OCI-LY3 (cell line): ENCODE data around the gene ATG10.

Experiments
- H2AFZ ChIP-seq: fragments of 200-600, 300-600 bp; shearing (Covaris generic); 2 replicates; pipeline ENCODE4 v1.6.0; 2014; ENCODE audit warnings: antibody characterized with exemption, low read depth, low read length
- H3K27ac ChIP-seq: fragments of 200-600, 300-600 bp; sonication (generic); 2 replicates; pipeline ENCODE4 v1.5.1; 2014; ENCODE audit warnings: mild to moderate bottlenecking, low read length, moderate library complexity, mixed read lengths
- H3K27me3 ChIP-seq: fragments of 200-600, 300-600 bp; sonication (generic); 2 replicates; pipeline ENCODE4 v1.6.1; 2014; ENCODE audit warnings: low read depth, low read length, mixed read lengths
- H3K36me3 ChIP-seq: fragments of 200-600, 300-600 bp; sonication (generic); replicated peaks from 2 replicates; pipeline ENCODE3; 2014; ENCODE audit warnings: low read depth, low read length, mixed read lengths
- H3K4me1 ChIP-seq: fragments of 300-600, 200-600 bp; sonication (generic); 2 replicates; pipeline ENCODE4 v1.6.1; 2014; ENCODE audit warnings: low read length, mixed read lengths
- H3K4me2 ChIP-seq: fragments of 200-600, 300-600 bp; sonication (generic); 2 replicates; pipeline ENCODE4 v1.6.1; 2014; ENCODE audit warnings: low read length, mixed read lengths
- H3K4me3 ChIP-seq: fragments of 300-600, 200-600 bp; sonication (generic); 2 replicates; pipeline ENCODE4 v1.5.1; 2014; ENCODE audit warnings: antibody characterized with exemption, mild to moderate bottlenecking, low read length, moderate library complexity
- H3K79me2 ChIP-seq: fragments of 300-600, 200-600 bp; shearing (Covaris generic); 2 replicates; pipeline ENCODE4 v1.6.1; 2014; ENCODE audit warnings: mild to moderate bottlenecking, low read length, mixed read lengths
- H3K9ac ChIP-seq: fragments of 300-600, 200-600 bp; shearing (Covaris generic); 2 replicates; pipeline ENCODE4 v1.6.0; 2014; ENCODE audit warnings: mild to moderate bottlenecking, low read length, moderate library complexity
- H3K9me3 ChIP-seq: fragments of 200-600, 300-600 bp; shearing (Covaris generic); 2 replicates; pipeline ENCODE4 v1.6.1; 2014; ENCODE audit warnings: low read length, mixed read lengths; ENCODE audit not compliant: insufficient read depth
- H4K20me1 ChIP-seq: fragments of 200-600, 300-600 bp; sonication (generic); 2 replicates; pipeline ENCODE4 v1.6.1; 2016; ENCODE audit warnings: low read length, mixed read lengths; ENCODE audit not compliant: insufficient read depth
- CTCF ChIP-seq: fragments of 200-600, 300-600 bp; sonication (generic); IDR thresholded peaks from 2 replicates; pipeline ENCODE4 v1.5.1; 2014; ENCODE audit warnings: antibody characterized with exemption, low read length, low read depth
- EZH2phosphoT487 ChIP-seq: fragments of 200-600 bp; shearing (Covaris generic); IDR thresholded peaks from 2 replicates; pipeline ENCODE4 v1.6.1; 2018; ENCODE audit warnings: antibody characterized with exemption, mixed run types, low read depth

The ATG10 gene

GRCh38 chr5:82077496-82077895, 105.7 kb downstream of the ATG10 start:
- Histone ChIP-seq H3K4me2 (no peak overlapping the region), H2AFZ (no peak overlapping the region), H3K79me2 (no peaks in the 10 kb centered on the region), H3K9ac (no peak overlapping the region), H3K27ac (no peak overlapping the region), H3K4me3 (no peak overlapping the region), H3K36me3 (no peaks in the 10 kb centered on the region), H3K4me1 (no peaks in the 10 kb centered on the region), H3K27me3 (no peaks in the 10 kb centered on the region), H4K20me1 (no peaks in the 10 kb centered on the region), H3K9me3 (no peaks in the 10 kb centered on the region)
- TF ChIP-seq CTCF (no peak), EZH2phosphoT487 (no peak)

- no peak overlapping the region for H2AFZ ChIP-seq
- H3K4me3 ChIP-seq, result no peak overlapping the region
- H3K9me3 ChIP-seq, result no peaks in the 10 kb centered on the region
- no peaks in the 10 kb centered on the region for H3K36me3 ChIP-seq
- no peak overlapping the region for H3K27ac ChIP-seq
- H3K4me1 ChIP-seq, result no peaks in the 10 kb centered on the region
- H3K9ac ChIP-seq, result no peak overlapping the region
- no peaks in the 10 kb centered on the region for H4K20me1 ChIP-seq
- no peaks in the 10 kb centered on the region for H3K27me3 ChIP-seq
- no peak overlapping the region for H3K4me2 ChIP-seq
- no peaks in the 10 kb centered on the region for H3K79me2 ChIP-seq
- no peak for TF ChIP-seq CTCF
These were observed 119.8 kb downstream of the ATG10 start for GRCh38 chr5:82091617-82092016.

GRCh38 chr5:82095536-82095935, 123.7 kb downstream of the ATG10 start:
- no peaks in the 10 kb centered on the region for H3K79me2 ChIP-seq
- H3K36me3 ChIP-seq, result no peaks in the 10 kb centered on the region
- no peak overlapping the region for H2AFZ ChIP-seq
- TF ChIP-seq CTCF (no peak), EZH2phosphoT487 (no peak)
- no peak overlapping the region for H3K4me3 ChIP-seq
- H4K20me1 ChIP-seq, result no peaks in the 10 kb centered on the region
- no peaks in the 10 kb centered on the region for H3K27me3 ChIP-seq
- peaks cover 4% of the 10 kb centered on the region for H3K4me1 ChIP-seq
- H3K9me3 ChIP-seq, result no peaks in the 10 kb centered on the region
- H3K4me2 ChIP-seq, result no peak overlapping the region
- H3K9ac ChIP-seq, result no peak overlapping the region
- H3K27ac ChIP-seq, result no peak overlapping the region

GRCh38 chr5:82096249-82096648, 124.4 kb downstream of the ATG10 start:
- no peak overlapping the region for H3K4me3 ChIP-seq
- H3K27me3 ChIP-seq, result no peaks in the 10 kb centered on the region
- H3K36me3 ChIP-seq, result no peaks in the 10 kb centered on the region
- no peak for TF ChIP-seq CTCF
- no peak for TF ChIP-seq EZH2phosphoT487
- H3K9ac ChIP-seq, result no peak overlapping the region
- no peaks in the 10 kb centered on the region for H4K20me1 ChIP-seq
- H3K79me2 ChIP-seq, result no peaks in the 10 kb centered on the region
- no peak overlapping the region for H3K4me2 ChIP-seq
- H3K9me3 ChIP-seq, result no peaks in the 10 kb centered on the region
- no peak overlapping the region for H3K27ac ChIP-seq
- peaks cover 10% of the 10 kb centered on the region for H3K4me1 ChIP-seq
- H2AFZ ChIP-seq, result no peak overlapping the region
